PFSK-1 (cell line): ENCODE results near the gene UBE2QL1.

Experiments used
- POLR2AphosphoS5 ChIP-seq: IDR thresholded peaks from 2 replicates; pipeline ENCODE4 v1.6.1; 2012; ENCODE audit warnings: low read depth, mild to moderate bottlenecking, control low read depth, low read length, moderate library complexity
- SIN3A ChIP-seq: IDR thresholded peaks from 2 replicates; pipeline ENCODE4 v1.6.1; 2012; ENCODE audit warnings: mild to moderate bottlenecking, low read length, moderate library complexity, borderline replicate concordance; ENCODE audit not compliant: insufficient read depth
- TAF1 ChIP-seq: IDR thresholded peaks from 2 replicates; pipeline ENCODE4 v1.6.1; 2012; ENCODE audit warnings: low read length, control low read depth, borderline replicate concordance; ENCODE audit not compliant: insufficient read depth
- TF ChIP-seq, protein P1 (sequence below), 2 experiments: IDR thresholded peaks; 2 replicates each; pipeline versions ENCODE4 v1.6.1 to v1.8.0; 2011 to 2012; ENCODE audit warnings: low read depth in 2 of 2, low read length in 2 of 2, control low read depth in 1 of 2, inconsistent platforms in 1 of 2, mild to moderate bottlenecking in 1 of 2, moderate library complexity in 1 of 2; ENCODE audit not compliant: insufficient read depth in 1 of 2

DNA sequence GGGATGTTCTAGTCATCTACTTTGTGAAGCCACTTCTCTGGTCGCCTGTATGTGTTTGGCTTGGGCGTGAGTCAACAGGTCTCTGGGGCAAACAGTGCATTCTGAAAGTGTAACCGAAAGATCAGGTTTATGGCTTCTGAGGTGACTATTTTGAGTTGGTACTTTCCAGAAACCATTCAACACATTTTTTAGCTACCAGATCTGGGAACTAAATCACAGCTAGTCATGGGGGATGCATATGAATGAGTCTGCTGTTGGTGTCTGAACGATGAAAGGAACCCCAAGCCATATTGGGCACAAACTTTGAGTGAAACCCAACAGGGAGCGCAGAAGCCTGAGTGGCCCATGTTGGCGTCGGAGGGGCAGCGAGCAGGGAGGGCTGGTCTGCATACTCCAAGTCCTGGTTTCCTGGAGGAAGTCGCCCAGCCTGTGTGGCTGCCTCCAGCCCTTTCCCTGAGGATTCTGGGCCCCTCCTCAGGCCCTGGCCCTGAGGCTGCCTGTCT is 35.3 kb downstream of the UBE2QL1 start:
- TF ChIP-seq POLR2AphosphoS5: no peak
- TF ChIP-seq SIN3A: no peak
- TF ChIP-seq, protein P1, sequence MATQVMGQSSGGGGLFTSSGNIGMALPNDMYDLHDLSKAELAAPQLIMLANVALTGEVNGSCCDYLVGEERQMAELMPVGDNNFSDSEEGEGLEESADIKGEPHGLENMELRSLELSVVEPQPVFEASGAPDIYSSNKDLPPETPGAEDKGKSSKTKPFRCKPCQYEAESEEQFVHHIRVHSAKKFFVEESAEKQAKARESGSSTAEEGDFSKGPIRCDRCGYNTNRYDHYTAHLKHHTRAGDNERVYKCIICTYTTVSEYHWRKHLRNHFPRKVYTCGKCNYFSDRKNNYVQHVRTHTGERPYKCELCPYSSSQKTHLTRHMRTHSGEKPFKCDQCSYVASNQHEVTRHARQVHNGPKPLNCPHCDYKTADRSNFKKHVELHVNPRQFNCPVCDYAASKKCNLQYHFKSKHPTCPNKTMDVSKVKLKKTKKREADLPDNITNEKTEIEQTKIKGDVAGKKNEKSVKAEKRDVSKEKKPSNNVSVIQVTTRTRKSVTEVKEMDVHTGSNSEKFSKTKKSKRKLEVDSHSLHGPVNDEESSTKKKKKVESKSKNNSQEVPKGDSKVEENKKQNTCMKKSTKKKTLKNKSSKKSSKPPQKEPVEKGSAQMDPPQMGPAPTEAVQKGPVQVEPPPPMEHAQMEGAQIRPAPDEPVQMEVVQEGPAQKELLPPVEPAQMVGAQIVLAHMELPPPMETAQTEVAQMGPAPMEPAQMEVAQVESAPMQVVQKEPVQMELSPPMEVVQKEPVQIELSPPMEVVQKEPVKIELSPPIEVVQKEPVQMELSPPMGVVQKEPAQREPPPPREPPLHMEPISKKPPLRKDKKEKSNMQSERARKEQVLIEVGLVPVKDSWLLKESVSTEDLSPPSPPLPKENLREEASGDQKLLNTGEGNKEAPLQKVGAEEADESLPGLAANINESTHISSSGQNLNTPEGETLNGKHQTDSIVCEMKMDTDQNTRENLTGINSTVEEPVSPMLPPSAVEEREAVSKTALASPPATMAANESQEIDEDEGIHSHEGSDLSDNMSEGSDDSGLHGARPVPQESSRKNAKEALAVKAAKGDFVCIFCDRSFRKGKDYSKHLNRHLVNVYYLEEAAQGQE (IDR thresholded peaks at IDR 0.05; ENCODE audit: insufficient read depth in 1 of 2, low read depth in 2 of 2, low read length in 2 of 2): no peak
- TF ChIP-seq TAF1: no peak
